Ascending aorta (tissue), 2 donors: ENCODE measurements around the gene MRAP. TPM values are rescaled to one million over a fixed set of nuclear protein-coding genes. Genes with fewer than 3 reads are reported as not detected.

Experiments
- DNase-seq, 2 donors: peaks; one replicate each; pipeline ENCODE4 v3.0.0-alpha.2; 2019; ENCODE audit warnings: low spot score in 2 of 2
- H3K27ac ChIP-seq, 2 donors: fragments of 200-600 bp; sonication (generic); one replicate each; pipeline ENCODE4 v1.5.1; 2016 to 2017; ENCODE audit warnings: mild to moderate bottlenecking in 1 of 2
- H3K27me3 ChIP-seq: fragments of 200-600 bp; sonication (generic); one replicate; pipeline ENCODE4 v1.5.1; 2017
- H3K36me3 ChIP-seq, 2 donors: fragments of 200-600 bp; sonication (generic); one replicate each; pipeline ENCODE4 v1.5.1; 2016
- H3K4me1 ChIP-seq, 2 donors: fragments of 200-600 bp; sonication (generic); one replicate each; pipeline ENCODE4 v1.5.1; 2016 to 2017; ENCODE audit warnings: mild to moderate bottlenecking in 1 of 2
- H3K4me3 ChIP-seq, 2 donors: fragments of 200-600 bp; sonication (generic); one replicate each; pipeline ENCODE4 v1.5.1; 2016 to 2017; ENCODE audit warnings: mild to moderate bottlenecking in 1 of 2
- H3K9me3 ChIP-seq, 2 donors: fragments of 200-600 bp; sonication (generic); one replicate each; pipeline ENCODE4 v1.5.1; 2016
- CTCF ChIP-seq, 3 experiments: fragments of 200-600 bp in 2 of 3; fragments of 450-650 bp in 1 of 3; sonication (generic) in 2 of 3; IDR thresholded peaks; one replicate each; pipeline ENCODE4 v1.5.1; 2016 to 2019; ENCODE audit warnings: antibody characterized with exemption in 3 of 3, mild to moderate bottlenecking in 1 of 3, moderate library complexity in 1 of 3
- intact Hi-C: fragments of 100-400 bp; cut with DNase I; formaldehyde crosslinking; loops from one replicate; pipeline ENCODE4 v1.15.1; 2023
- total RNA-seq: library from RNA; depleted of rRNA; stranded (reverse); fragments of >200 nt; gene quantifications from one replicate; pipeline ENCODE4 v1.1.0, GENCODE V29; 2016

MRAP gene
- total RNA-seq, 1 donor from 2014 or later = not detected

- no peak overlapping the region for H3K4me3 ChIP-seq
- peaks cover 95 to 100% of the 10 kb centered on the region in 2 donors for H3K36me3 ChIP-seq
- no peaks in the 10 kb centered on the region for H3K4me1 ChIP-seq
- H3K9me3 ChIP-seq = peaks cover 0 to 6% of the 10 kb centered on the region in 2 donors
- DNase-seq = no peak
- intact Hi-C loops = no loop called here
- H3K27me3 ChIP-seq = no peaks in the 10 kb centered on the region
- H3K27ac ChIP-seq = no peak overlapping the region
- TF ChIP-seq CTCF (IDR thresholded peaks at IDR 0.05) = no peak
Observed at GRCh38 chr21:32346951-32347350, 48.3 kb downstream of the MRAP start.

- Histone ChIP-seq H3K27ac (no peak overlapping the region), H3K27me3 (no peaks in the 10 kb centered on the region), H3K4me3 (no peak overlapping the region), H3K36me3 (peaks cover 96 to 100% of the 10 kb centered on the region in 2 donors), H3K4me1 (no peaks in the 10 kb centered on the region), H3K9me3 (peaks cover 0 to 6% of the 10 kb centered on the region in 2 donors)
- TF ChIP-seq CTCF (IDR thresholded peaks at IDR 0.05) = no peak
- intact Hi-C loops = no loop called here
- DNase-seq = no peak
Observed at GRCh38 chr21:32347351-32347750, 48.7 kb downstream of the MRAP start.

- no peaks in the 10 kb centered on the region for H3K27me3 ChIP-seq
- peaks cover 0 to 6% of the 10 kb centered on the region in 2 donors for H3K9me3 ChIP-seq
- no peak for TF ChIP-seq CTCF (IDR thresholded peaks at IDR 0.05)
- DNase-seq = no peak
- intact Hi-C loops = no loop called here
- H3K27ac ChIP-seq = no peak overlapping the region
- H3K36me3 ChIP-seq = peaks cover 97 to 100% of the 10 kb centered on the region in 2 donors
- no peak overlapping the region for H3K4me3 ChIP-seq
- no peaks in the 10 kb centered on the region for H3K4me1 ChIP-seq
Observed at GRCh38 chr21:32347977-32348376, 49.3 kb downstream of the MRAP start.

GRCh38 chr21:32348604-32349332 is 50.1 kb downstream of the MRAP start:
- no peak overlapping the region for H3K27ac ChIP-seq
- H3K36me3 ChIP-seq = peaks cover 97 to 100% of the 10 kb centered on the region in 2 donors
- no peaks in the 10 kb centered on the region for H3K27me3 ChIP-seq
- no peak for DNase-seq
- H3K4me3 ChIP-seq = no peak overlapping the region
- intact Hi-C loops = no loop called here
- H3K9me3 ChIP-seq = peaks cover 0 to 6% of the 10 kb centered on the region in 2 donors
- TF ChIP-seq CTCF (IDR thresholded peaks at IDR 0.05) = no peak
- H3K4me1 ChIP-seq = no peaks in the 10 kb centered on the region

- Histone ChIP-seq H3K4me3 (no peak overlapping the region), H3K27me3 (no peaks in the 10 kb centered on the region), H3K36me3 (peaks cover 98 to 100% of the 10 kb centered on the region in 2 donors), H3K4me1 (no peaks in the 10 kb centered on the region), H3K9me3 (peaks cover 0 to 3% of the 10 kb centered on the region in 2 donors), H3K27ac (no peak overlapping the region)
- no peak for DNase-seq
- TF ChIP-seq CTCF (IDR thresholded peaks at IDR 0.05) = no peak
- intact Hi-C loops = no loop called here
Observed at GRCh38 chr21:32349333-32349944, 50.8 kb downstream of the MRAP start.
